ENCODE measurements around the gene METTL22.

GRCh38 chr16:8628981-8629725, 7.7 kb downstream of the METTL22 start:
- TF ChIP-seq CTCF (IDR thresholded peaks at IDR 0.05; ENCODE audit: poor library complexity, severe bottlenecking) (no peak), REST (IDR thresholded peaks at IDR 0.05; ENCODE audit: borderline replicate concordance) (no peak), RAD21 (conservative IDR thresholded peaks at IDR 0.05) (no peak), POLR2AphosphoS5 (IDR thresholded peaks at IDR 0.05) (no peak), EP300 (conservative IDR thresholded peaks at IDR 0.05; ENCODE audit: poor library complexity, severe bottlenecking) (no peak), MXI1 (conservative IDR thresholded peaks at IDR 0.05; ENCODE audit: poor library complexity, severe bottlenecking) (no peak), SMC3 (conservative IDR thresholded peaks at IDR 0.05; ENCODE audit: poor library complexity) (no peak)
